MM.1S (cell line): ENCODE results near the gene ZNF222.

Source experiments
- DNase-seq: peaks from one replicate; pipeline ENCODE4 v3.0.0-alpha.2; 2015
- H2AFZ ChIP-seq: fragments of 300-600 bp; sonication (generic); 2 replicates; pipeline ENCODE4 v1.6.0; 2016; ENCODE audit warnings: antibody characterized with exemption, low read length
- H3F3A ChIP-seq: fragments of 300-600 bp; sonication (generic); 2 replicates; pipeline ENCODE4 v1.6.1; 2016; ENCODE audit warnings: mild to moderate bottlenecking, antibody characterized with exemption, low read length, moderate library complexity, mixed read lengths; ENCODE audit not compliant: insufficient read depth
- H3K27ac ChIP-seq: fragments of 300-600 bp; sonication (generic); 2 replicates; pipeline ENCODE4 v1.5.1; 2016; ENCODE audit warnings: mild to moderate bottlenecking, low read length
- H3K27me3 ChIP-seq: fragments of 300-600 bp; sonication (generic); replicated peaks from 2 replicates; pipeline ENCODE4 v1.6.0; 2016; ENCODE audit warnings: low read length; ENCODE audit not compliant: insufficient read depth
- H3K36me3 ChIP-seq: fragments of 300-600 bp; sonication (generic); replicated peaks from 2 replicates; pipeline ENCODE4 v1.6.1; 2016; ENCODE audit warnings: mild to moderate bottlenecking, low read length, mixed read lengths; ENCODE audit not compliant: insufficient read depth
- H3K4me1 ChIP-seq: fragments of 300-600 bp; sonication (generic); 2 replicates; pipeline ENCODE4 v1.6.1; 2016; ENCODE audit warnings: low read length, mixed read lengths
- H3K4me2 ChIP-seq: fragments of 300-600 bp; sonication (generic); 2 replicates; pipeline ENCODE4 v1.6.0; 2016; ENCODE audit warnings: low read depth, low read length
- H3K4me3 ChIP-seq: fragments of 300-600 bp; sonication (generic); 2 replicates; pipeline ENCODE4 v1.5.1; 2016; ENCODE audit warnings: low read length, mixed read lengths
- H3K79me2 ChIP-seq: fragments of 300-600 bp; sonication (generic); 2 replicates; pipeline ENCODE4 v1.6.1; 2016; ENCODE audit warnings: mixed run types, low read length, mixed read lengths
- H3K9ac ChIP-seq: fragments of 300-600 bp; sonication (generic); 2 replicates; pipeline ENCODE4 v1.6.1; 2016; ENCODE audit warnings: low read length, mixed read lengths
- H3K9me2 ChIP-seq: fragments of 300-600 bp; sonication (generic); replicated peaks from 2 replicates; pipeline ENCODE4 v1.6.1; 2016; ENCODE audit warnings: mild to moderate bottlenecking, low read length, mixed read lengths; ENCODE audit not compliant: insufficient read depth
- H3K9me3 ChIP-seq: fragments of 300-600 bp; sonication (generic); replicated peaks from 2 replicates; pipeline ENCODE4 v1.6.1; 2016; ENCODE audit warnings: mild to moderate bottlenecking, low read length, mixed read lengths; ENCODE audit not compliant: insufficient read depth
- H4K20me1 ChIP-seq: fragments of 300-600 bp; sonication (generic); 2 replicates; pipeline ENCODE4 v1.6.1; 2016; ENCODE audit warnings: mild to moderate bottlenecking, low read length, moderate library complexity, mixed read lengths; ENCODE audit not compliant: insufficient read depth
- CTCF ChIP-seq: fragments of 300-600 bp; sonication (generic); IDR thresholded peaks from 2 replicates; pipeline ENCODE4 v1.5.1; 2016; ENCODE audit warnings: antibody characterized with exemption, low read length, mixed read lengths
- EZH2 ChIP-seq: fragments of 300-600 bp; sonication (generic); optimal IDR thresholded peaks from 2 replicates; pipeline ENCODE3; 2017; ENCODE audit warnings: low read depth, mild to moderate bottlenecking, antibody characterized with exemption, low read length, mixed read lengths
- EZH2phosphoT487 ChIP-seq: fragments of 300-600 bp; sonication (generic); IDR thresholded peaks from 2 replicates; pipeline ENCODE4 v1.6.1; 2018; ENCODE audit warnings: antibody characterized with exemption, low read length

The ZNF222 gene

GRCh38 chr19:44032001-44032610 lies 6.9 kb downstream of the ZNF222 start:
- H3K9me3 ChIP-seq = 0 out of 2 replicates have a peak, but pooled peaks cover 3% of the 10 kb centered on the region
- no peaks in the 10 kb centered on the region; the same call in 1 of the 2 replicates for H3K36me3 ChIP-seq
- H3K79me2 ChIP-seq = no peaks in the 10 kb centered on the region
- no peak overlapping the region for H3K4me3 ChIP-seq
- H3K9ac ChIP-seq = no peak overlapping the region
- H3K9me2 ChIP-seq = no peaks in the 10 kb centered on the region
- no peak overlapping the region for H3K4me2 ChIP-seq
- no peak for DNase-seq
- TF ChIP-seq CTCF (no peak), EZH2phosphoT487 (no peak), EZH2 (no peak)
- H3F3A ChIP-seq = no peaks in the 10 kb centered on the region
- no peak overlapping the region for H2AFZ ChIP-seq
- H4K20me1 ChIP-seq = no peaks in the 10 kb centered on the region
- no peak overlapping the region for H3K27ac ChIP-seq
- H3K4me1 ChIP-seq = no peaks in the 10 kb centered on the region
- no peaks in the 10 kb centered on the region for H3K27me3 ChIP-seq

DNA sequence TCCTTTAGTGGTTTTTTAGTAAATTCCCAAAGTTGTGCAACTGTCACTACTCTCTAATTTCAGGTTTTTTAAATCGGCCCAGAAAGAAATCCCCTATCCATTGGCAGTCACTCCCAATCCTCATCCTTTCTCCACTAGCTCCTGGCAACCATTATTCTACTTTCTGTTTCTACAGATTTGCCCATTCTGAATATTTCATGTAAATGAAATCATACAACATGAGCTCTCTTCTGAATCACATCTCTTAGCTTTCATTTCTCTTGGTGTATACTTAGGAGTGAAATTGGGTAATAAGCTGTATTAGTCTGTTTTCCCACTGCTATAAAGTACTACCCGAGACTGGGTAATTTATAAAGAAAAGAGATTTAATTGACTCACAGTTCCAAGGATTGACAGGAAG lies 17.0 kb downstream of the ZNF222 start:
- Histone ChIP-seq H2AFZ (no peak overlapping the region), H3K9me3 (no peaks in the 10 kb centered on the region), H3K79me2 (no peaks in the 10 kb centered on the region), H3K4me2 (no peak overlapping the region), H4K20me1 (no peaks in the 10 kb centered on the region), H3K27me3 (no peaks in the 10 kb centered on the region; the same call in 1 of the 2 replicates), H3K9ac (no peak overlapping the region), H3K27ac (no peak overlapping the region), H3F3A (no peaks in the 10 kb centered on the region), H3K36me3 (no peaks in the 10 kb centered on the region), H3K4me1 (no peaks in the 10 kb centered on the region), H3K4me3 (no peak overlapping the region), H3K9me2 (no peaks in the 10 kb centered on the region)
- no peak for TF ChIP-seq CTCF
- no peak for TF ChIP-seq EZH2phosphoT487
- TF ChIP-seq EZH2 = no peak
- no peak for DNase-seq

GRCh38 chr19:44050740-44051649 lies 25.8 kb downstream of the ZNF222 start:
- no peaks in the 10 kb centered on the region for H4K20me1 ChIP-seq
- H3K9ac ChIP-seq = no peak overlapping the region
- H3K9me3 ChIP-seq = no peaks in the 10 kb centered on the region
- no peaks in the 10 kb centered on the region for H3K27me3 ChIP-seq
- no peaks in the 10 kb centered on the region for H3K36me3 ChIP-seq
- DNase-seq = no peak
- TF ChIP-seq EZH2 = no peak
- TF ChIP-seq CTCF = no peak
- TF ChIP-seq EZH2phosphoT487 = no peak
- H3K4me2 ChIP-seq = peak overlapping the region; percentile 36; the same call in 1 of the 2 replicates
- H3K27ac ChIP-seq = no peak overlapping the region
- no peaks in the 10 kb centered on the region for H3K4me1 ChIP-seq
- no peaks in the 10 kb centered on the region for H3K79me2 ChIP-seq
- no peaks in the 10 kb centered on the region for H3F3A ChIP-seq
- peak overlapping the region; percentile 51 for H2AFZ ChIP-seq
- H3K4me3 ChIP-seq = peak overlapping the region; percentile 47; the same call in 1 of the 2 replicates
- H3K9me2 ChIP-seq = no peaks in the 10 kb centered on the region
